ENCODE measurements around the gene NAXE.
"Not testable (repeated sequence)": the region's sequence is repeated elsewhere in the genome, so short reads cannot be mapped to it uniquely, and the experiment has no call there.

Gene NAXE

GRCh38 chr1:156591432-156592157 lies at the start of gene NAXE:
TSS of gene NAXE (plus strand) at chr1:156591776. CDS start at chr1:156591805, 29 bp downstream.
- DNase-seq (ENCODE audit: low spot score): peak; percentile 97

GRCh38 chr1:156543066-156543465 lies 48.5 kb upstream of the NAXE start:
- DNase-seq (ENCODE audit: low spot score): no peak

- no peak for DNase-seq (ENCODE audit: low spot score)
These were observed 46.9 kb upstream of the NAXE start for GRCh38 chr1:156544592-156545102.

GRCh38 chr1:156546267-156546666 lies 45.3 kb upstream of the NAXE start:
- no peak for DNase-seq (ENCODE audit: low spot score)

- no peak for DNase-seq (ENCODE audit: low spot score)
These were observed 44.1 kb upstream of the NAXE start for GRCh38 chr1:156547434-156547833.

GRCh38 chr1:156547982-156548381 lies 43.6 kb upstream of the NAXE start:
- DNase-seq (ENCODE audit: low spot score): no peak

GRCh38 chr1:156549390-156549789 lies 42.2 kb upstream of the NAXE start:
- no peak for DNase-seq (ENCODE audit: low spot score)

- no peak for DNase-seq (ENCODE audit: low spot score)
These were observed 41.7 kb upstream of the NAXE start for GRCh38 chr1:156549831-156550230.

- no peak for DNase-seq (ENCODE audit: low spot score)
These were observed 41.2 kb upstream of the NAXE start for GRCh38 chr1:156550346-156550745.

- DNase-seq (ENCODE audit: low spot score): no peak
These were observed 40.4 kb upstream of the NAXE start for GRCh38 chr1:156551066-156551643.

GRCh38 chr1:156551869-156552268 lies 39.7 kb upstream of the NAXE start:
- DNase-seq (ENCODE audit: low spot score): no peak

- DNase-seq (ENCODE audit: low spot score): no peak
These were observed 39.1 kb upstream of the NAXE start for GRCh38 chr1:156552518-156552917.

- not testable (repeated sequence) for DNase-seq (ENCODE audit: low spot score)
These were observed 38.6 kb upstream of the NAXE start for GRCh38 chr1:156552937-156553336.

GRCh38 chr1:156553860-156554485 lies 37.6 kb upstream of the NAXE start:
- DNase-seq (ENCODE audit: low spot score): no peak

GRCh38 chr1:156554971-156555370 lies 36.6 kb upstream of the NAXE start:
- DNase-seq (ENCODE audit: low spot score): no peak

GRCh38 chr1:156555715-156556114 lies 35.9 kb upstream of the NAXE start:
- no peak for DNase-seq (ENCODE audit: low spot score)

- DNase-seq (ENCODE audit: low spot score): no peak
These were observed 35.2 kb upstream of the NAXE start for GRCh38 chr1:156556354-156556753.

GRCh38 chr1:156559086-156559796 lies 32.3 kb upstream of the NAXE start:
- DNase-seq (ENCODE audit: low spot score): no peak

- no peak for DNase-seq (ENCODE audit: low spot score)
These were observed 31.7 kb upstream of the NAXE start for GRCh38 chr1:156559797-156560385.

GRCh38 chr1:156560585-156561163 lies 30.9 kb upstream of the NAXE start:
- DNase-seq (ENCODE audit: low spot score): no peak

- no peak for DNase-seq (ENCODE audit: low spot score)
These were observed 26.1 kb upstream of the NAXE start for GRCh38 chr1:156565519-156565918.

- DNase-seq (ENCODE audit: low spot score): no peak
These were observed 25.1 kb upstream of the NAXE start for GRCh38 chr1:156566436-156566835.
